Activated CD8-positive, alpha-beta memory T cell treated with anti-CD3 and anti-CD28 coated beads for 36 hours (primary cell): ENCODE data around the gene LRBA. TPM values are rescaled to one million over a fixed set of nuclear protein-coding genes. Genes with fewer than 3 reads are reported as not detected.

Source experiments
- CTCF ChIA-PET: fragments of 350-600 bp; sonication (Branson Sonifier 250); formaldehyde crosslinking; loops from one replicate; lab custom pipeline; 2021; ENCODE audit warnings: antibody characterized with exemption; lab: Charles Lee
- POLR2A ChIA-PET: fragments of 350-600 bp; sonication (Branson Sonifier 250); formaldehyde crosslinking; loops from one replicate; lab custom pipeline; 2021; ENCODE audit warnings: antibody characterized with exemption; lab: Charles Lee
- total RNA-seq, 2 experiments: library from RNA; stranded (reverse); gene quantifications; one replicate each; pipeline ENCODE4 v1.2.3, GENCODE V29; 2021

Gene LRBA
- total RNA-seq, 2 experiments from 2014 or later = 62.2 to 64.8 TPM

DNA sequence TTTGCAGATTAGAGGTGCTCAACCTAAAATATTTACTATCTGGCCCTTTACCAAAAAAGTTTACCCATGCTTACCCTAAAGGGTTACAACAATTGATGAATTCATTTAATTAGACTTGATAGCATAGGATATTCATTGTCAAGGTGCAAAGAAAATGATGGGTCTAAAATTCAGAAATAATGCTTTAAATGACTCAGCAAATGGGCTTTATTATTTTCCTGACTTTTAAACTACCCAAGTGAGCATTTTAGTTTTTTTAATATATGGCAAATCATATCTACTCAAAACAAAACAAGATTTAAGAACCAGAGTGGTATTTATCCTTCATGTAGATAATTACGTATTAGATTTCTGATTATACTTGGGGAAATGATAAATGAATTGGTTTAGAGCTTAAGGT lies 701.1 kb downstream of the LRBA start:
- POLR2A ChIA-PET = no interaction called here
- CTCF ChIA-PET = interaction anchor here (0.6 kb wide), 1 partner anchor 26 kb away, joined by 3 read pairs; no protein-coding TSS in a partner anchor

DNA sequence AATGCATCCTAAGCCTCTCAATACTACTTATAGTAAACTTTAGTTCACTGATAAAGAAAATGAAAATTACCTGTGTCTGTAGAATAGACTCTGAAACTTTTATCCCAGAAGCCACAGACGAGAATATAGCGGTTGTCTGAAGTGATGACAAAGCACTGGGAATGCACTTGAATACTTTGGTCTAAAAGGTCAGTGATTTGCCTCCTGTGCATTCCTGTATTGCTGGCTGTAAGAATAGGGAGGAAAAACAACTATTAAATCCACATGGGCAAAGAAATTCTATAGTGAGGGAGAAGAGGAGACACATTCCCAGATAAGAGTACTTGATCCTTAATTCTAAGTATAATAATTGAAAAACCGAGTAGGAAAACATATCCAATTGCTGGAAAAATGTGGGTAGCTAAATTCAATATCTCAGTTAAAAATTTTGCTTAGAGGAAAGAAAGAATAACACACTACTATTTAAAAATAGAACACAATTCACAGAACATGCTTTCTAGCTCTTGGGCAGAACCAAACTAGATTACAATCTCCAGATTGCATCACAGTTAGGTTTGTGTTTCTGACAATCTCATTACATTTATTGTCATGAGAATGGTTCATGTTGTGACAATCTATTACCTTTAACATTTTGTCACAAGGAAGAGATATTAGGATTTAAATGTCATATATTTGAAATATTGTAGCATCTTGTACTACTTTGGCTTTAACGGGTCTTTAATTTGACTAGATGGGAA lies 704.8 kb downstream of the LRBA start:
- ChIA-PET CTCF (no interaction called here), POLR2A (no interaction called here)

DNA sequence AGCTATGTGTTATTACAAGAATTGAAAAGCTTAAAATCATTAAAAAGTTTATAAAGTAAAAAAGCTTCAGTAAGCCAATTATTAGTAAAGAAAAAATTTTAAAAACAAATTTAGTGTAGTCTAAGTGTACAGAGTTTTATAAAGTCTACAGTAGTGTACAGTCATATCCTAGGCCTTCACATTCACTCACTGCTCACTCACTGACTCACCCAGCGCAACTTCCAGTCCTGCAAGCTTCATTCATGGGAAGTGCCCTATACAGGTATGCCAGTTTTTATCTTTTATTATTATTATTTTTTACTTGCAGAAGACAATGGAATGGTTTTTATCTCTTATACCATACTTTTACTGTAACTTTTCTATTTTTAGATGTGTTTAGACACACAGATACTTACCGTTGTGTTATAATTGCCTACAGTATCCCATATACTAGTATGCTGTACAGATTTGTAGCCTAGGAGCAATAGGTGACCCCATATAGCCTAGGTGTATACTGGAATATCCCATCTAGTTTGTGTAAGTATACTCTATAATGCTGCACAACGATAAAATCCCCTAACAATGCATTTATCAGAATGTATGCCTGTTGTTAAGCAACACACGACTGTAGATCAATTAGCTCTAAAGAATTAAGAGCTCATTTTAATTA lies 706.1 kb downstream of the LRBA start:
- POLR2A ChIA-PET = interaction anchor here (0.6 kb wide), 1 partner anchor 673 kb away, joined by 3 read pairs; no protein-coding TSS in a partner anchor
- CTCF ChIA-PET = no interaction called here

DNA sequence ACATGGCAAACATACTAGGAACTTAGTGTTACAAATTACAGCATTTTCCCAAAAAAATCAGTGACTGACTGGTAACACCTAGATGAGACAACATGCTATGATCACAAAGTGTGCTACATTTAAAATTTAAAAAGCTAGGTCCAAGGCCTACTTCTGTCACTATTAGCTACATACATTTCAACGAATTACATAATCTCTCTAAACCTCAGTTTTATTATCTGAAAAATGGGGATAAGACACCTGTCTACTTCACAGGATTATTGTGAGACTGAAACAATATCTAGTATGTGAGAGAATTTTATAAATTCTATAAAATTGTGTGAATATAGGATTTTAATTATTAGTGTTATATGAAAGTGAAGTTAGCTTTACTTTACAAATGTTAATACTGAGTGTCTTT lies 708.4 kb downstream of the LRBA start:
- CTCF ChIA-PET = no interaction called here
- POLR2A ChIA-PET = no interaction called here

DNA sequence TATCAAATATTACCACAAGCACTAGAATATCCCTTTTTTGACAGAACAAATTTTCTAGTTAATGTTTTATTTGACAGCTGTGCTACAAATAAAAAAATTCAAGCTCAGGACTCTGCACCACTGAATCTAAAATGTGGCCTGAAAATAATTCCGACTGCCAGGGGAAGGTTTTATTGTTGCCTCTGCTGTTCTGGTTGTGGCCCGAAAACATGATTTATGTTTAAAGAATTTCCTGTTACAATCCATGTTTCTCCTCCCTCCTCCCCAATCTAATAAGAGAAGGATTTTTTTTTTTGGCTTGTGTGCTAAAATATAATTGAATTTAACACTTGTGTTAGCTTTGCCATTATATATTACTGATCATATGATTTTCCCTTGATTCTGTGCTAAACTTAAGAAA lies 709.1 kb downstream of the LRBA start:
- CTCF ChIA-PET = no interaction called here
- POLR2A ChIA-PET = interaction anchor here (0.7 kb wide), 1 partner anchor 43 kb away, joined by 3 read pairs; no protein-coding TSS in a partner anchor

DNA sequence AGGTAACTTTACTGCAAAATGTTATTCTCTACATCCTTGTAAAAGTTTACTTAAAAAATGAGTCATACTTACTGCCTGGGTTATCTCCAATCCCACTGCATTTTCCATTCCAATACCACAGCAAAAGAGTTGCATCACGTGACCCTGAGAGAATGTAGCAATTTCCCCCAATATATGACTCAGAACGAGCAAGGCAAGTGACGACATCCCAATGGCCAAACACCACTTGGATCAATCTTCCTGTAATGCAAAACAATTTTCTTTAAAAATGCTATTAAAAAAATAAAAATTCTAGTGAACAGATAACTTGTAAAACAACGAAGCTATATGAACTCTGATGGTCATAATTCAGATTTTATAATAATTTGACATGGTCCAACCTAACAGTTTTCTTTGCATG lies 712.5 kb downstream of the LRBA start:
- CTCF ChIA-PET = no interaction called here
- POLR2A ChIA-PET = no interaction called here

DNA sequence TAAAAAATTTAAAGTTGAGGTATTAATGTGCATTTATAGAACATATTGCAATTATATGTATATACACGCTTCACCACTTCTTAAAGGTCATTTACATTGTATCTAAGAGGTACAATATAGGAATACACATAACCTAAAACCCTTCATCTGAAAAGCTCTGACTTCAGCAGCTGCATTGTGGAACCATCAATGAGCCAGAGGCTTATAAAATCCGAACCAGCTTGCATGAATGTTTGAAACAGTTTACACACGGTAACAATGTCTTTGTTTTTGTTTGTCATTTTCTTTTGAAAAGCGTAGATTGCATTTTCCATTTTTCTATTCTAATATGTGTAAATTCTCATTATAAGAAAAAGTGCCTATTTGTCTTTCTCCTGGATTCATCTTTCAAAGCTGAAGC lies 715.3 kb downstream of the LRBA start:
- POLR2A ChIA-PET = no interaction called here
- CTCF ChIA-PET = interaction anchor here (0.6 kb wide), 1 partner anchor 289 kb away, joined by 3 read pairs; no protein-coding TSS in a partner anchor

DNA sequence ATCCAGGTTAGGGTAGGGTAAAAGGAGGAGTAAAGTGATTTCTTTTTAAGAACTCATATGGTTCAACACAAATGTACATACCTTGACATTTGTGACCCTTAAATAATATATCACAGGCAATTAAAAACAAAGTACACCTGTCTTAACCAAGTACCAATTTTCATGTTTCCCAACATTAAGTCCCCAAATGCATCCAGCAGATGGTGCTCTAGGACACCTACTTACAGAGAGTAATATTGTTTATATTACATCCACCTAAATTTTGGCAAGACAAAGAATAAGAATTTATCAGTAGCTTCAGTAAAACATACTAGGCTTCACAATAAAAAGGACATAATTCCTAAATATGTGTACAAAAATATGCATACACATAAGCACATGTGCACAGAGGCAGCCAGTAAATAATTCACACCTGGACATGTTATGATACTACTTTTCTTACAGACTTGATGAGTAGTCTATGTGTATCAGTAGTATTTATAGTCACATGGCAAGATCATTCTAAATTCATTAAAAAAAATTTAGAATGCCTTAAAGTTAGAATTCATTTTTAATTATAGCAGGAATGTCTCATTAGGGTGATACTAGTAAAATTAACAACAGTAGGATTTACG lies 717.1 kb downstream of the LRBA start:
- ChIA-PET POLR2A (no interaction called here), CTCF (interaction anchor here (0.8 kb wide), 1 partner anchor 521 kb away, joined by 3 read pairs; no protein-coding TSS in a partner anchor)

DNA sequence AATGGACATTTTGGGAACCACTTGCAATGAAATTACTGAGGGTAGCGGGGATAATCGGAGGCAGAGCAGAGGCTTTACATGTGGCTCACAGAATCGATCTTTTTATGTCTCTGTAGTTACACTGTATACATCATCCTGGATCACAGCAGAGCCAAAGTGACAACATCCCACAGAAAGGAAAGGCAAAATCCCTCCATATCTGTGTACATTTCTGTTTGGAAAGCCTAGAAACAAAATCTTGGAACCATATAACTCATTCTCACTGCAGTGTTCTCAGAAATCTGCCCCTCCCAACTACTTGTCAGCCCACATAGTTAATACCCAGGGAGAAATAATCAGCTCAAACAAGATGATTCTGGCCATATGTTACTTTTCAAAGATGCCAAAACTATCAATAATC lies 725.2 kb downstream of the LRBA start:
- ChIA-PET POLR2A (no interaction called here), CTCF (no interaction called here)

DNA sequence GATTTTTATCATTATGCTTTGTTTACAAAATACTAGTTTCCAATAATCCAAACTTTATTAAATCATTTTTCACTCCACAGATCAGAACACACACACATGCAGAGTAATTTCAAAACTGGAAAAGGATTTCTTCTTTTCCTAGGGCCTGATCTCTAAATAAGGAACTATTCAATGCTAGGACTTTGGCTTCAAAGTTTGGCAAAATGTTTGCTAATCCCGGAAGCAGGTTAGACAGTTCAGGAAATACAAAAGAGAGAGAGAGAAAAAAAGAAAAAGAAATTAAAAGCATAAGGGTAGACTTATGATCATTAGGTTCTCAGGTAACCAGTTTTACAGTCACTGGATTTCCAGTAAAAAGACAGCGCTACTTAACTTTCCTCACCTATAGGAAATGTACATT lies 725.9 kb downstream of the LRBA start:
- ChIA-PET CTCF (no interaction called here), POLR2A (no interaction called here)

DNA sequence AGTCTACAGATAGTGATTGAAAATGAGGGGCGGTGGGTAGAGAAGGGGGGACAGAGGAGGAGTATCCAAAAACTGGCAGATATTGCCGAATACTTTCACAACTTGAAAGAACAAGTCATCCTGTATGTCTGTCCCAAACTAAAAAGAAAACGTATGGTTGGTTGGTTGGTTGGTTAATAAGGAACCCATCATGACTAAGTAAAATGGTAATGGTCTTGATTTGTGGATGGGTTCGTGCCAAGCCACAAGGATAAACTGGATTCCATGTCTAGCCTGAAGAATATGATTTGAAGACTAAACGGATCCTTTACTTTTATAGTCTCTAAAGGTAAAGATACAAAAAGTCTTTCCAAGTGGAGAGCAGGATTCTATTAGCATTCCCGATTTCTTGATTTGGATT lies 728.4 kb downstream of the LRBA start:
- CTCF ChIA-PET = no interaction called here
- POLR2A ChIA-PET = no interaction called here

DNA sequence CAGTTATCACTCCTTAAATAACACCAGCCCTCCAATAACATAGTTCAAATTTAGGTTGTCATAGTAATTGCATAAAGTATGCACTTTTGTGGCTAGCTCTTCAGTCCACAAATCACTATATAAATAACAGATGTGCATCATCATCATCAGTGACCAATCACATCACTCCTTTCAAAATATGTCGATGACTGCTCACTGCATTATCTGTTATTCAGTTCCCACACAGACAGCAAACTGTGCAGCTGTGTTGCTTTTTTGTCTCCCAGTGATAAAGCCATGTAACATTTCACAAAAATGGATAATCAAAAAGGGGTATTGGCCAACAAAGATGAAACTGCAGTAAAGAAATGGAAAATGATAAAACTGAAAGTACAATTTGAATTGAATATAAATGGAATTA lies 731.4 kb downstream of the LRBA start:
- ChIA-PET POLR2A (no interaction called here), CTCF (interaction anchor here (0.9 kb wide), 1 partner anchor 16 kb away, joined by 4 read pairs; no protein-coding TSS in a partner anchor)

DNA sequence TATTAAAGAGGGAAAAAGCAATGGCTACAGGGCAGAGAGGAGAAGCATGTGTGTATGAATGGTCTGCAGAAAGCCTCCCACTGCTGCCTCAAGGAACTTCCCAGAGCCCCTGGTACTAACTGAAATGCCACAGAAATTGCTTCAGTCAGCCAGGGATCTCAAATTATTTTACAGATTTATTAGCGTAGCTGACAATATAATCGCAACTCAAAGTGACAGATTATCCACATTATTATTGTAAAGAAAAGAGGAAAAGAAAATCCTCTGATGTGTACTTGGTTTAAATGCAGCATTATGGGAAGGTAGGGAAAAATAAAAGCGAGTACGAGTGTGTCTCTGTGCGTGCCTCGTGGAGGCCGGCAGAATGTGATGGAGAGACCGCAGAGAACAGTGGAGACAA lies 734.1 kb downstream of the LRBA start:
- POLR2A ChIA-PET = interaction anchor here (0.6 kb wide), 1 partner anchor 96 kb away, joined by 4 read pairs; no protein-coding TSS in a partner anchor

DNA sequence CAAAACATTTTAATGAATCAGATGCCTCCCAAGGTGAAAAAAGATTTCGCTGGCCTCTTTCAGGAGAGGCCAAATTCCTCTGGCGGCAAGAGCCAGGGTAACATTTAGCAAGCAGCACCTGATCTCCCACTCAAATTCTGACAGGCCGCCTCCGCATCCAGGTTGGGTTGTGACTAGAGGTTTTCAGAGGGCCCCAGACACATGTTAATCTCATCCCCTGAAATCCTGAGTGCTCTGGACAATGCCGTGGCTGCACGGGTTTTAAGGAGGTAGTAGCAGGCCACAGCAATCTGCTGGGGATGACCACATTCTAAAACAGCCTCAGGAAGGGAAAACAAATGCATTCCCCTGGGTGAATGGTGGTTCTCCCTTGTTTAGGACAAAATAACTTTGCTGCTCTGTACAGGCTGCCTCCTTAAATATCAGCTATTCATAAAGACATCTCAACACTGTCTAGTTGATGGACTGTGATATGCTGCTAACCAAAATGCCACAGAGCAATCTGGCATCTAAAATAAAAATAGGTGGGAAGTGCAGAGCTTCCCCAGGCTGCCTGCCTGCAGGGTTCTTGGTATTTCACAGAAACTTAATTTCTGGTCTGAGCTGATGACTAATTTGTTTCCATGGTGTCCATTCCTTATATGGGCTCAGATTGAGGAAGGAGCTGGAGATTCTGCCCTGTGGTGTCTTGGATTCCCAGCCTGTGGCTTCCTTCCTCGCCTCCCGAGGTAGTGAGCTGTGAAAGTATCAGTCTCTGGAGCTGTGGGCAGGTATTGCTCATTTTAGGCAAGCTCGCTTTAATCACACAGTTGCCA lies 734.8 kb downstream of the LRBA start:
- ChIA-PET CTCF (interaction anchor here (1.0 kb wide), 1 partner anchor 13 kb away, joined by 3 read pairs; no protein-coding TSS in a partner anchor), POLR2A (interaction anchor here (0.6 kb wide), 1 partner anchor 96 kb away, joined by 4 read pairs; no protein-coding TSS in a partner anchor)

More for the DNA sequence above, 734.1 kb downstream of the LRBA start:
- CTCF ChIA-PET = interaction anchor here (1.0 kb wide), 1 partner anchor 12 kb away, joined by 3 read pairs; no protein-coding TSS in a partner anchor

DNA sequence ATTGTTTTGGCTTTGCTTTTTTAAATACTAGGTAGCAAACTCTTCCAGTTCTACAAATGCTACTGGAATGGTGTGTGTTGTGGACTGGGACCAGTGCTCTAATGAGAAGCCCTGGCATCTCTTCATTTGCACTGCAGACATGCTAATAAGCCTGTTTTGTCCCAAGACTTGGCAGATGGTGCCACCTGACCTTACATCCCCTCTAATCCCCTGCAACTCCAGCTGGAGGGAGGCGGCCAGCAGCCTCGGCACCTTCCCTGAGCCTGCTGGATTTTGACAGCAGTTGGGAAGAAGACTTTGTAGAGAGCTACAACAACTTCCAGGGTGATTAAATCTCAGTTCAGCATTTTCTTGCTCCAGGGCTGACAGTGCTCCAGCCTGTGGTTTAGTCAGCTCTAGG lies 736.9 kb downstream of the LRBA start:
- ChIA-PET POLR2A (no interaction called here), CTCF (no interaction called here)

DNA sequence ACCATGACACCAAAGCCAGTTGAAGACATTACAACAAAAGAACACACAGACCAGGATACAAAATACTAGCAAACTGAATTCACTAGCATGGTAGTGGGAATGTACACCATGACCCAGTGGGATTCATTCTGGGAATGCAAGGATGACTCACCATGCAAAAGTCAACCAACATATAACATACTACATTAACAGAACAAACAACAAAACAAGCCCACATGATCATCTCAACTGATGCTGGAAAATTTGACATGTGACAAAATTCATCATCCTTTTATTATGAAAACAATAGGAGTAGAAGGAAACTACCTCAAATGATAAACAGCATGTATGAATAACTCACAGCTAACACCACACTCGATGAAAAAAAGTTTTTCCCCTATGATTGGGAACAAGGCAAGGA lies 746.6 kb downstream of the LRBA start:
- ChIA-PET POLR2A (no interaction called here), CTCF (no interaction called here)

DNA sequence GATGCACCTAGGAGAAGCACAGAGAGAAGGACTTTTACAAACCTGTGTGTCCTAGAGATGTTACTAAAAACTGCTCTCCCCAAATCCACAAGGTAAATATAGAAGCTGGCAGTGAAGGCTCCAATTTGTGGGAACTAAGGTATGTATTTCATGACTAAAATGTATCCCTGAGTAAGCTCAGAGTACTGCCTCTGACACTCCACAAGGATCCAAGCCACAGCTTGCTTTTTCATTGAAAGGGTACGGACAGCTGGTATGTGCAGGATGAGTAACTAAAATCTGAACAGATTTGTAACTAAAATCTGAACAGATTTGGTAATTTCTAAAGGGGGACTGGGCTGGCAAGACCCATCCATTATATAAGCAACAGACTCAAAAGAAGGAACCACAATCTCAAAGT lies 749.3 kb downstream of the LRBA start:
- ChIA-PET CTCF (no interaction called here), POLR2A (no interaction called here)

DNA sequence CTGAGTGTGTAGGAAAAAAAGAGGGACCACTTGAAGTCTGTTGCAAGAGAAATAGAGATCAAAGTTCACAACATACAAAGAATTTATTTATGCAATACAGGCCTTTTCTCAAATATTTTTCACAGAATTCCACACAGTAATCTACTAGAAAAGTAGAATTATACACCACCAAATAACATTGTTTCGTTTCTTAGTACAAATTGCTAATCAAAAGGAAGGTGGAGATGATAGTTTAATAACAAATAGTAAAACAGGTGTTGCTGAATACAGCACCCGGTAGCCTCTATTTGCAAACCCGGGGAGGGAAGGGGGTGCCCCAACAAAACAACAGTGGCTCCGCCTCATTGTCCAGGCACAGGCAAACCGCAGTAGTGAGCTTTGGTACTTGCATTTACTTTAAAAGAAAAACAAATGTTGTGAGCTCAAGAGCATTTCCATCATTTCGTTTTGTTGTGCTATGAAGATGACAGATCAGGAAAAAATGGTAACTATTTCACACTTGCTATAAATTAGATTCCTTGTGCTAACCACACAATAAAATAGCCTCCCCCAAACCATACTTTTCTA lies 750.4 kb downstream of the LRBA start:
- CTCF ChIA-PET = no interaction called here
- POLR2A ChIA-PET = no interaction called here

DNA sequence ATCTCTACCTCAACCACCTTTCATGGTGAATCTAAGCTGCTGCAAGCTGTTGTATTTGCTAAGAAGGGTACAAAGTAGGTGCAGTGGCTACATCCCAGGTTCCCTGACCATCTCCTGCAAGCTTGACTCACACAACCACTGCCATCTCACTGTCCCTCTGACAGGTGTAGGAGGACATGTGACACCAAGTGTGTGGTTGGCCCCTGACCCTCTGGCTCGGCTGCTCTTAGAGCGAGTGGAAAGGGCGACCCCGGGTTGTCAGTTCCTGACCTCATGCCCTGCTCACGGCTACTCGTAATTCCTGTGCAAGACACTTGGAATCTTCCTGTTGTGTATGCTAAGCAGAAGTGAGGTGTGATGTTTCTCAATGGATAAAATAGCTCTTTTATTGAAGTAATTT lies 752.5 kb downstream of the LRBA start:
- ChIA-PET POLR2A (interaction anchor here (0.7 kb wide), 1 partner anchor 216 kb away, joined by 3 read pairs; no protein-coding TSS in a partner anchor), CTCF (interaction anchor here (0.6 kb wide), 1 partner anchor 19 kb away, joined by 4 read pairs; no protein-coding TSS in a partner anchor)
